ENCODE data around the gene PEAK1.

Gene PEAK1

DNA sequence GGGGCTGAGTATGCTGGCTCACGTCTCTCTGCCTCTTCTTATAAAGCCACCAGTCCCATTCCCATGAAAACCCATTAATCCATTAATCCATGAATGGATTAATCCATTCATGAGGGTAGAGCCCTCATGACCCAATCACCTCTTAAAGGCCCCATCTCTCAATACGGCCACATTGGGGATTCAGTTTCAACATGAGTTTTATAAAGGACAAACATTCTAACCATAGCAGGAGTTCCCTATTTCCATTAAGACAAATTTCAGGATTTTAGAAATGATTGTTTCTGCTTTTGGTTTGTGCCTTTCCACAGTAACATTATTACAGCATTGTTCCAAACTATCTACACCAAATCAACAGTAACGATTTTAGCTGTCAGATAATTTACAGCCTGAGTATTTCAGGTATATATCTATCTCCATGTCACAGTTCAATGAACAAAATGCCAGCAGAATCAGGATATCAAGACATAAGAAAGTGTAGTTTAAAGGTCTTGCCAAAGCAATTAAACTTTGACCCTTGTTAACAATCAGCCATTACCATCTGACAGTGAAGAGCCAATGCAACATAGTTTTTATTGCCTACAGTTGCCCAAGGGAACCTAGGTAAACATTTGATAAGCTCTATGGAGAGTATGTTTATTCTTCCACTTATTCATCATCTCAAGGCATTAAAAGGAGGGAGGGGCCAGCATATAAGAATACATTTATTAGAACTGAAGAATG lies 352.8 kb downstream of the PEAK1 start (continued):
- TF ChIP-seq ELK4 (IDR thresholded peaks at IDR 0.05; ENCODE audit: borderline replicate concordance, low read depth, low read length) (no peak), ZNF654 (tag by site-specific recombination; IDR thresholded peaks at IDR 0.05; ENCODE audit: low read depth) (no peak), ZNF791 (tag by site-specific recombination; IDR thresholded peaks at IDR 0.05) (no peak), ZNF354C (tag by site-specific recombination; IDR thresholded peaks at IDR 0.05; ENCODE audit: borderline replicate concordance, low read depth) (no peak), ZNF311 (tag by site-specific recombination; IDR thresholded peaks at IDR 0.05; ENCODE audit: borderline replicate concordance) (no peak), ZNF530 (tag by site-specific recombination; IDR thresholded peaks at IDR 0.05; ENCODE audit: low read depth) (no peak), HOXC10 (CRISPR knock-in tag; IDR thresholded peaks at IDR 0.05) (no peak), SP7 (tag by site-specific recombination; IDR thresholded peaks at IDR 0.05) (peak; percentile 81), GLIS2 (tag by site-specific recombination; IDR thresholded peaks at IDR 0.05) (no peak), ZNF692 (tag by site-specific recombination; IDR thresholded peaks at IDR 0.05) (peak; percentile 55; the same call in 1 of the 2 replicates), ZNF626 (tag by site-specific recombination; IDR thresholded peaks at IDR 0.05) (0 out of 2 replicates have a peak, but pooled peaks have one; percentile 60), ZNF701 (tag by site-specific recombination; IDR thresholded peaks at IDR 0.05) (no peak), ZNF707 (tag by site-specific recombination; IDR thresholded peaks at IDR 0.05) (no peak), WT1 (tag by site-specific recombination; IDR thresholded peaks at IDR 0.05) (peak; percentile 92), ZNF549 (tag by site-specific recombination; IDR thresholded peaks at IDR 0.05) (no peak), ZNF292 (tag by site-specific recombination; IDR thresholded peaks at IDR 0.05; ENCODE audit: borderline replicate concordance, low read depth) (no peak), ZNF785 (tag by site-specific recombination; IDR thresholded peaks at IDR 0.05) (no peak), ZNF266 (tag by site-specific recombination; IDR thresholded peaks at IDR 0.05; ENCODE audit: low read depth) (no peak), ZNF202 (tag by site-specific recombination; IDR thresholded peaks at IDR 0.05; ENCODE audit: borderline replicate concordance) (no peak), ZNF843 (tag by site-specific recombination; IDR thresholded peaks at IDR 0.05) (peak; percentile 99)
- TF ChIP-seq, protein P1, sequence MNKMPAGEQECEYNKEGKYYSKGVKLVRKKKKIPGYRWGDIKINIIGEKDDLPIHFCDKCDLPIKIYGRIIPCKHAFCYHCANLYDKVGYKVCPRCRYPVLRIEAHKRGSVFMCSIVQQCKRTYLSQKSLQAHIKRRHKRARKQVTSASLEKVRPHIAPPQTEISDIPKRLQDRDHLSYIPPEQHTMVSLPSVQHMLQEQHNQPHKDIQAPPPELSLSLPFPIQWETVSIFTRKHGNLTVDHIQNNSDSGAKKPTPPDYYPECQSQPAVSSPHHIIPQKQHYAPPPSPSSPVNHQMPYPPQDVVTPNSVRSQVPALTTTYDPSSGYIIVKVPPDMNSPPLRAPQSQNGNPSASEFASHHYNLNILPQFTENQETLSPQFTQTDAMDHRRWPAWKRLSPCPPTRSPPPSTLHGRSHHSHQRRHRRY (tag by site-specific recombination; IDR thresholded peaks at IDR 0.05) = no peak
- TF ChIP-seq, protein P2, sequence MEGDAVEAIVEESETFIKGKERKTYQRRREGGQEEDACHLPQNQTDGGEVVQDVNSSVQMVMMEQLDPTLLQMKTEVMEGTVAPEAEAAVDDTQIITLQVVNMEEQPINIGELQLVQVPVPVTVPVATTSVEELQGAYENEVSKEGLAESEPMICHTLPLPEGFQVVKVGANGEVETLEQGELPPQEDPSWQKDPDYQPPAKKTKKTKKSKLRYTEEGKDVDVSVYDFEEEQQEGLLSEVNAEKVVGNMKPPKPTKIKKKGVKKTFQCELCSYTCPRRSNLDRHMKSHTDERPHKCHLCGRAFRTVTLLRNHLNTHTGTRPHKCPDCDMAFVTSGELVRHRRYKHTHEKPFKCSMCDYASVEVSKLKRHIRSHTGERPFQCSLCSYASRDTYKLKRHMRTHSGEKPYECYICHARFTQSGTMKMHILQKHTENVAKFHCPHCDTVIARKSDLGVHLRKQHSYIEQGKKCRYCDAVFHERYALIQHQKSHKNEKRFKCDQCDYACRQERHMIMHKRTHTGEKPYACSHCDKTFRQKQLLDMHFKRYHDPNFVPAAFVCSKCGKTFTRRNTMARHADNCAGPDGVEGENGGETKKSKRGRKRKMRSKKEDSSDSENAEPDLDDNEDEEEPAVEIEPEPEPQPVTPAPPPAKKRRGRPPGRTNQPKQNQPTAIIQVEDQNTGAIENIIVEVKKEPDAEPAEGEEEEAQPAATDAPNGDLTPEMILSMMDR (tag by site-specific recombination; IDR thresholded peaks at IDR 0.05) = no peak
- TF ChIP-seq, protein P3, sequence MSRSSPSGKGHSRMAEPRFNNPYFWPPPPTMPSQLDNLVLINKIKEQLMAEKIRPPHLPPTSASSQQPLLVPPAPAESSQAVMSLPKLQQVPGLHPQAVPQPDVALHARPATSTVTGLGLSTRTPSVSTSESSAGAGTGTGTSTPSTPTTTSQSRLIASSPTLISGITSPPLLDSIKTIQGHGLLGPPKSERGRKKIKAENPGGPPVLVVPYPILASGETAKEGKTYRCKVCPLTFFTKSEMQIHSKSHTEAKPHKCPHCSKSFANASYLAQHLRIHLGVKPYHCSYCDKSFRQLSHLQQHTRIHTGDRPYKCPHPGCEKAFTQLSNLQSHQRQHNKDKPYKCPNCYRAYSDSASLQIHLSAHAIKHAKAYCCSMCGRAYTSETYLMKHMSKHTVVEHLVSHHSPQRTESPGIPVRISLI (tag by site-specific recombination; IDR thresholded peaks at IDR 0.05) = 0 out of 2 replicates have a peak, but pooled peaks have one; percentile 17
- TF ChIP-seq, protein P4, sequence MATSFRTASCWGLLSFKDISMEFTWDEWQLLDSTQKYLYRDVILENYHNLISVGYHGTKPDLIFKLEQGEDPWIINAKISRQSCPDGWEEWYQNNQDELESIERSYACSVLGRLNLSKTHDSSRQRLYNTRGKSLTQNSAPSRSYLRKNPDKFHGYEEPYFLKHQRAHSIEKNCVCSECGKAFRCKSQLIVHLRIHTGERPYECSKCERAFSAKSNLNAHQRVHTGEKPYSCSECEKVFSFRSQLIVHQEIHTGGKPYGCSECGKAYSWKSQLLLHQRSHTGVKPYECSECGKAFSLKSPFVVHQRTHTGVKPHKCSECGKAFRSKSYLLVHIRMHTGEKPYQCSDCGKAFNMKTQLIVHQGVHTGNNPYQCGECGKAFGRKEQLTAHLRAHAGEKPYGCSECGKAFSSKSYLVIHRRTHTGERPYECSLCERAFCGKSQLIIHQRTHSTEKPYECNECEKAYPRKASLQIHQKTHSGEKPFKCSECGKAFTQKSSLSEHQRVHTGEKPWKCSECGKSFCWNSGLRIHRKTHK (tag by site-specific recombination; IDR thresholded peaks at IDR 0.05) = no peak
- TF ChIP-seq, protein P5, sequence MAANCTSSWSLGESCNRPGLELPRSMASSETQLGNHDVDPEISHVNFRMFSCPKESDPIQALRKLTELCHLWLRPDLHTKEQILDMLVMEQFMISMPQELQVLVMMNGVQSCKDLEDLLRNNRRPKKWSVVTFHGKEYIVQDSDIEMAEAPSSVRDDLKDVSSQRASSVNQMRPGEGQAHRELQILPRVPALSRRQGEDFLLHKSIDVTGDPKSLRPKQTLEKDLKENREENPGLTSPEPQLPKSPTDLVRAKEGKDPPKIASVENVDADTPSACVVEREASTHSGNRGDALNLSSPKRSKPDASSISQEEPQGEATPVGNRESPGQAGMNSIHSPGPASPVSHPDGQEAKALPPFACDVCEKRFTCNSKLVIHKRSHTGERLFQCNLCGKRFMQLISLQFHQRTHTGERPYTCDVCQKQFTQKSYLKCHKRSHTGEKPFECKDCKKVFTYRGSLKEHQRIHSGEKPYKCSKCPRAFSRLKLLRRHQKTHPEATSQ (tag by site-specific recombination; IDR thresholded peaks at IDR 0.05) = no peak
- TF ChIP-seq, protein P6, sequence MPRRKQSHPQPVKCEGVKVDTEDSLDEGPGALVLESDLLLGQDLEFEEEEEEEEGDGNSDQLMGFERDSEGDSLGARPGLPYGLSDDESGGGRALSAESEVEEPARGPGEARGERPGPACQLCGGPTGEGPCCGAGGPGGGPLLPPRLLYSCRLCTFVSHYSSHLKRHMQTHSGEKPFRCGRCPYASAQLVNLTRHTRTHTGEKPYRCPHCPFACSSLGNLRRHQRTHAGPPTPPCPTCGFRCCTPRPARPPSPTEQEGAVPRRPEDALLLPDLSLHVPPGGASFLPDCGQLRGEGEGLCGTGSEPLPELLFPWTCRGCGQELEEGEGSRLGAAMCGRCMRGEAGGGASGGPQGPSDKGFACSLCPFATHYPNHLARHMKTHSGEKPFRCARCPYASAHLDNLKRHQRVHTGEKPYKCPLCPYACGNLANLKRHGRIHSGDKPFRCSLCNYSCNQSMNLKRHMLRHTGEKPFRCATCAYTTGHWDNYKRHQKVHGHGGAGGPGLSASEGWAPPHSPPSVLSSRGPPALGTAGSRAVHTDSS (tag by site-specific recombination; IDR thresholded peaks at IDR 0.05) = no peak

All from HEK293 (cell line).